ENCODE measurements around the gene B4GALT6.

The B4GALT6 gene

GRCh38 chr18:31658670-31659575 lies 25.5 kb downstream of the B4GALT6 start:
- DNase-seq = peak; percentile 81

- peak; percentile 50 for DNase-seq
Observed at GRCh38 chr18:31657823-31658669, 26.3 kb downstream of the B4GALT6 start.

- DNase-seq = no peak
Observed at GRCh38 chr18:31656754-31657153, 27.6 kb downstream of the B4GALT6 start.

- no peak for DNase-seq
Observed at GRCh38 chr18:31655354-31655753, 29.0 kb downstream of the B4GALT6 start.

- DNase-seq = no peak
Observed at GRCh38 chr18:31652877-31653276, 31.5 kb downstream of the B4GALT6 start.

GRCh38 chr18:31652357-31652756 lies 32.0 kb downstream of the B4GALT6 start:
- DNase-seq = no peak

GRCh38 chr18:31651369-31651768 lies 33.0 kb downstream of the B4GALT6 start:
- DNase-seq = no peak

GRCh38 chr18:31649978-31650719 lies 34.2 kb downstream of the B4GALT6 start:
- no peak for DNase-seq

- DNase-seq = no peak
Observed at GRCh38 chr18:31649449-31649848, 34.9 kb downstream of the B4GALT6 start.

- no peak for DNase-seq
Observed at GRCh38 chr18:31648966-31649429, 35.4 kb downstream of the B4GALT6 start.

- no peak for DNase-seq
Observed at GRCh38 chr18:31648458-31648857, 35.9 kb downstream of the B4GALT6 start.

GRCh38 chr18:31647127-31647753 lies 37.1 kb downstream of the B4GALT6 start:
- no peak for DNase-seq

GRCh38 chr18:31646332-31647126 lies 37.9 kb downstream of the B4GALT6 start:
- no peak for DNase-seq

GRCh38 chr18:31645411-31645810 lies 39.0 kb downstream of the B4GALT6 start:
- DNase-seq = no peak

GRCh38 chr18:31643003-31643402 lies 41.4 kb downstream of the B4GALT6 start:
- no peak for DNase-seq

- DNase-seq = no peak
Observed at GRCh38 chr18:31637445-31637844, 46.9 kb downstream of the B4GALT6 start.

- DNase-seq = no peak
Observed at GRCh38 chr18:31636387-31636786, 48.0 kb downstream of the B4GALT6 start.

- peak; percentile 38 for DNase-seq
Observed at GRCh38 chr18:31634331-31634713, 50.1 kb downstream of the B4GALT6 start.

GRCh38 chr18:31633392-31634330 lies 50.7 kb downstream of the B4GALT6 start:
- no peak for DNase-seq

GRCh38 chr18:31632356-31632755 lies 52.0 kb downstream of the B4GALT6 start:
- DNase-seq = no peak

All from activated CD4-positive, alpha-beta T cell treated with anti-CD3 and anti-CD28 coated beads, Interleukin-2, amount 50 U/mL, for 16 hours (primary cell).